Stimulated activated CD4-positive, alpha-beta T cell treated with anti-CD3 and anti-CD28 coated beads, Interleukin-2, amount 100 ng/mL, for 48 hours (primary cell): ENCODE data around the gene CPLX1.

Source experiments
- DNase-seq, 2 donors: peaks; one replicate each; pipeline ENCODE4 v3.0.0-alpha.2; 2020

CPLX1 gene

GRCh38 chr4:832108-832507 is 6.2 kb upstream of the CPLX1 start:
- no peak for DNase-seq

GRCh38 chr4:831483-831805 is 5.5 kb upstream of the CPLX1 start:
- no peak for DNase-seq

- DNase-seq, result no peak
Observed at GRCh38 chr4:830601-831482, 4.9 kb upstream of the CPLX1 start.

GRCh38 chr4:829761-830600 is 4.1 kb upstream of the CPLX1 start:
- DNase-seq, result no peak

GRCh38 chr4:829291-829690 is 3.4 kb upstream of the CPLX1 start:
- no peak for DNase-seq

- no peak for DNase-seq
Observed at GRCh38 chr4:828641-829271, 2.8 kb upstream of the CPLX1 start.

- no peak for DNase-seq
Observed at GRCh38 chr4:827209-828081, 1.5 kb upstream of the CPLX1 start.

- DNase-seq, result no peak
Observed at GRCh38 chr4:826508-827208, 729 bp upstream of the CPLX1 start.

- DNase-seq, result no peak
Observed at GRCh38 chr4:825063-825970, 612 bp downstream of the CPLX1 start.

GRCh38 chr4:824461-825062 is 1.4 kb downstream of the CPLX1 start:
- no peak for DNase-seq

- DNase-seq, result no peak
Observed at GRCh38 chr4:823761-824460, 2.0 kb downstream of the CPLX1 start.

- no peak for DNase-seq
Observed at GRCh38 chr4:823176-823760, 2.7 kb downstream of the CPLX1 start.

- no peak for DNase-seq
Observed at GRCh38 chr4:822361-823175, 3.4 kb downstream of the CPLX1 start.

- DNase-seq, result no peak
Observed at GRCh38 chr4:821631-822030, 4.3 kb downstream of the CPLX1 start.

- no peak for DNase-seq
Observed at GRCh38 chr4:821181-821591, 4.7 kb downstream of the CPLX1 start.

- DNase-seq, result no peak
Observed at GRCh38 chr4:820230-821172, 5.4 kb downstream of the CPLX1 start.
